Measurements from ENCODE around the gene LRP2.

GRCh38 chr2:169386722-169387121 lies 24.4 kb upstream of the LRP2 start:
- TF ChIP-seq CTCF (conservative IDR thresholded peaks at IDR 0.05; ENCODE audit: low read depth in 2 of 2) (no peak), POLR2AphosphoS5 (IDR thresholded peaks at IDR 0.05; ENCODE audit: low read depth) (no peak)

Measured in GM23338 (cell line).